Mesendoderm (in vitro differentiated cells): ENCODE data around the gene RALA.

Source experiments
- DNase-seq: peaks from one replicate; pipeline ENCODE4 v3.0.0; 2013
- H2AK5ac ChIP-seq: 2 replicates; pipeline ENCODE4 v1.6.1; 2013; ENCODE audit warnings: low read length, inconsistent platforms
- H2BK120ac ChIP-seq: 2 replicates; pipeline ENCODE4 v1.6.1; 2013; ENCODE audit warnings: low read depth, mild to moderate bottlenecking, low read length, moderate library complexity, mixed read lengths
- H2BK15ac ChIP-seq: replicated peaks from 2 replicates; pipeline ENCODE4 v1.6.1; 2013; ENCODE audit warnings: low read depth, mild to moderate bottlenecking, moderate library complexity
- H2BK5ac ChIP-seq: 2 replicates; pipeline ENCODE4 v1.6.1; 2013; ENCODE audit warnings: low read length, inconsistent platforms
- H3K18ac ChIP-seq: 2 replicates; pipeline ENCODE4 v1.6.1; 2013; ENCODE audit warnings: mild to moderate bottlenecking, low read length, mixed read lengths
- H3K23ac ChIP-seq: one replicate; pipeline ENCODE4 v1.6.1; 2013; ENCODE audit warnings: low read length
- H3K27ac ChIP-seq: 2 replicates; pipeline ENCODE4 v1.5.1; 2013; ENCODE audit warnings: low read depth, mild to moderate bottlenecking, inconsistent platforms, low read length, moderate library complexity
- H3K27me3 ChIP-seq: 2 replicates; pipeline ENCODE4 v1.6.1; 2013; ENCODE audit warnings: low read length, control low read depth, mild to moderate bottlenecking, inconsistent platforms; ENCODE audit not compliant: insufficient read depth, poor library complexity
- H3K36me3 ChIP-seq: 2 replicates; pipeline ENCODE4 v1.6.1; 2013; ENCODE audit warnings: low read length, inconsistent platforms; ENCODE audit not compliant: control insufficient read depth, insufficient read depth
- H3K4ac ChIP-seq: one replicate; pipeline ENCODE4 v1.6.1; 2013; ENCODE audit warnings: low read depth, mild to moderate bottlenecking, low read length, moderate library complexity
- H3K4me1 ChIP-seq: 2 replicates; pipeline ENCODE4 v1.6.1; 2013; ENCODE audit warnings: low read depth, low read length, inconsistent platforms; ENCODE audit not compliant: control insufficient read depth
- H3K4me2 ChIP-seq: 2 replicates; pipeline ENCODE4 v1.6.1; 2013; ENCODE audit warnings: low read length
- H3K4me3 ChIP-seq: 2 replicates; pipeline ENCODE4 v1.5.1; 2013; ENCODE audit warnings: mild to moderate bottlenecking, low read length
- H3K56ac ChIP-seq: one replicate; pipeline ENCODE4 v1.6.1; 2013; ENCODE audit warnings: low read length
- H3K79me1 ChIP-seq: 2 replicates; pipeline ENCODE4 v1.6.1; 2013; ENCODE audit warnings: low read length, inconsistent platforms
- H3K79me2 ChIP-seq: 2 replicates; pipeline ENCODE4 v1.6.1; 2013; ENCODE audit warnings: mild to moderate bottlenecking, low read length; ENCODE audit not compliant: control insufficient read depth, insufficient read depth
- H3K9ac ChIP-seq: 2 replicates; pipeline ENCODE4 v1.6.1; 2013; ENCODE audit warnings: low read length, inconsistent platforms
- H4K5ac ChIP-seq: one replicate; pipeline ENCODE4 v1.6.1; 2013; ENCODE audit warnings: low read length
- H4K8ac ChIP-seq: one replicate; pipeline ENCODE4 v1.6.1; 2013; ENCODE audit warnings: low read depth, mild to moderate bottlenecking, control low read depth, low read length, moderate library complexity
- WGBS: extraction: QIAGEN DNeasy Blood & Tissue Kit; methylation state at CpG from one replicate; pipeline ENCODE4 v1.1.7; 2013; ENCODE audit warnings: low lambda C conversion rate, missing lambda C conversion rate; ENCODE audit not compliant: insufficient coverage; ENCODE audit errors: extremely low coverage; 5-methylcytosine and 5-hydroxymethylcytosine counted together

Gene RALA

DNA sequence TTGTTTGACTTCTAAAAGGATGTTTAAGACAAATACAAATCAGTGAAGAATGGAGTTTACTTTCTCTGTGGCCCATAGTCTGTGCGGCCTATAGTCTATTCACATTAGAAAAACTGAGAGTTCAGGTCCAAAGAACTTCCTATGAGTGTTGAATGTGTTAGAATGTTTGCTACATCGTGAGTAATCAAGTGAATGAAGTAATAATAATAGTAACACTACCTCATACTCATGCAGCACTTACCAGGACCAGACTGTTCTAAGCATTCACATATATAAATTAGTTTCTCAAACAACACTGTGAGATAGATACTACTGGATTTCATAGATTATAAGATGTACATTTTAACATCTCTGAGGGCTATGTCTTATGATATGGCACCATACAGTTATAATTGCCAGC, 70.4 kb downstream of the RALA start:
- H2BK15ac ChIP-seq, result no peak overlapping the region
- no peak overlapping the region for H4K8ac ChIP-seq
- H3K79me1 ChIP-seq, result no peaks in the 10 kb centered on the region
- H3K4me3 ChIP-seq, result no peak overlapping the region
- H2BK5ac ChIP-seq, result no peak overlapping the region
- no peak overlapping the region for H4K5ac ChIP-seq
- H2AK5ac ChIP-seq, result no peak overlapping the region
- no peaks in the 10 kb centered on the region for H3K4me1 ChIP-seq
- H3K9ac ChIP-seq, result no peak overlapping the region
- H3K36me3 ChIP-seq, result peaks cover 2% of the 10 kb centered on the region
- H3K4me2 ChIP-seq, result no peak overlapping the region
- WGBS, result no CpG with 5 or more reads among the region's 2 CpGs
- no peak overlapping the region for H2BK120ac ChIP-seq
- H3K4ac ChIP-seq, result no peak overlapping the region
- no peak overlapping the region for H3K23ac ChIP-seq
- no peak overlapping the region for H3K18ac ChIP-seq
- H3K56ac ChIP-seq, result no peak overlapping the region
- no peak for DNase-seq
- H3K27ac ChIP-seq, result no peak overlapping the region
- no peaks in the 10 kb centered on the region for H3K27me3 ChIP-seq
- no peaks in the 10 kb centered on the region for H3K79me2 ChIP-seq

GRCh38 chr7:39695852-39696586, 72.6 kb downstream of the RALA start:
- Histone ChIP-seq H3K56ac (no peak overlapping the region), H3K79me1 (no peaks in the 10 kb centered on the region), H4K8ac (no peak overlapping the region), H2BK5ac (no peak overlapping the region), H3K4me3 (no peak overlapping the region), H3K79me2 (no peaks in the 10 kb centered on the region), H4K5ac (no peak overlapping the region), H2AK5ac (no peak overlapping the region), H3K9ac (no peak overlapping the region), H2BK120ac (no peak overlapping the region), H3K4me2 (no peak overlapping the region), H3K18ac (no peak overlapping the region), H3K36me3 (peaks cover 4% of the 10 kb centered on the region), H2BK15ac (no peak overlapping the region), H3K23ac (no peak overlapping the region), H3K4me1 (no peaks in the 10 kb centered on the region), H3K4ac (no peak overlapping the region), H3K27me3 (no peaks in the 10 kb centered on the region), H3K27ac (no peak overlapping the region)
- no CpG with 5 or more reads among the region's 3 CpGs for WGBS
- DNase-seq, result no peak

GRCh38 chr7:39696631-39697030, 73.3 kb downstream of the RALA start:
- Histone ChIP-seq H3K36me3 (peaks cover 4% of the 10 kb centered on the region), H4K5ac (no peak overlapping the region), H3K56ac (no peak overlapping the region), H2AK5ac (no peak overlapping the region), H2BK5ac (no peak overlapping the region), H3K27ac (no peak overlapping the region), H3K4me1 (no peaks in the 10 kb centered on the region), H3K27me3 (no peaks in the 10 kb centered on the region), H3K79me1 (no peaks in the 10 kb centered on the region), H3K4me3 (no peak overlapping the region), H3K9ac (no peak overlapping the region), H3K79me2 (no peaks in the 10 kb centered on the region), H3K18ac (no peak overlapping the region), H3K4ac (no peak overlapping the region), H3K4me2 (no peak overlapping the region), H2BK15ac (no peak overlapping the region), H3K23ac (no peak overlapping the region), H2BK120ac (no peak overlapping the region), H4K8ac (no peak overlapping the region)
- no peak for DNase-seq
- no CpG with 5 or more reads among the region's 3 CpGs for WGBS

- no peak overlapping the region for H4K8ac ChIP-seq
- no peaks in the 10 kb centered on the region for H3K79me1 ChIP-seq
- no peak overlapping the region for H3K9ac ChIP-seq
- H3K4me1 ChIP-seq, result no peaks in the 10 kb centered on the region
- H3K4ac ChIP-seq, result no peak overlapping the region
- no peak overlapping the region for H4K5ac ChIP-seq
- H2BK15ac ChIP-seq, result no peak overlapping the region
- WGBS, result no CpG with 5 or more reads among the region's 1 CpG
- no peak overlapping the region for H3K4me3 ChIP-seq
- H2AK5ac ChIP-seq, result no peak overlapping the region
- H2BK120ac ChIP-seq, result no peak overlapping the region
- H2BK5ac ChIP-seq, result no peak overlapping the region
- H3K23ac ChIP-seq, result no peak overlapping the region
- H3K79me2 ChIP-seq, result no peaks in the 10 kb centered on the region
- H3K56ac ChIP-seq, result no peak overlapping the region
- peaks cover 4% of the 10 kb centered on the region for H3K36me3 ChIP-seq
- H3K27ac ChIP-seq, result no peak overlapping the region
- no peaks in the 10 kb centered on the region for H3K27me3 ChIP-seq
- DNase-seq, result no peak
- no peak overlapping the region for H3K18ac ChIP-seq
- H3K4me2 ChIP-seq, result no peak overlapping the region
Measured at GRCh38 chr7:39697483-39697882, 74.1 kb downstream of the RALA start.

DNA sequence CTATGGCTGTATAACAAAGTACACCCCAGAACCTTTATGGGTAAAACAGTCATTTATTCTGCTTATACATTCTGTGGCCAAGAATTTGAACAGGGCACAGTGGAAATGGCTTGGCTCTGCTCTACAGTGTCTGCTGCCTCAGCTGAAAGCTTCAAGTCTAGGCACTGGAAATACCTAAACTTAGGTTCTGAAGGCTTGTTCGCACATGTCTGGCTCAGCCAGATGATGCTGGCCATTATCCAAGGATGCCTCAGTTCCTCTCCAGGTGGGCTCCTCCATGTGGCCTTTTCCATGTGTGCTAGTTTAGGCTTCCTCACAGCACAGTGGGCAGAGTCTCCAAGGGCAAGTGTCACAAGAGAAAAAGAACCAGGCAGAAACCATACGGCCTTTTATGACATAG, 76.8 kb downstream of the RALA start:
- Histone ChIP-seq H3K23ac (no peak overlapping the region), H4K5ac (no peak overlapping the region), H3K79me1 (no peaks in the 10 kb centered on the region), H3K79me2 (no peaks in the 10 kb centered on the region), H3K4me2 (no peak overlapping the region), H3K27me3 (no peaks in the 10 kb centered on the region), H2BK120ac (no peak overlapping the region), H2AK5ac (no peak overlapping the region), H2BK5ac (no peak overlapping the region), H3K27ac (no peak overlapping the region), H3K36me3 (peaks cover 4% of the 10 kb centered on the region), H4K8ac (no peak overlapping the region), H3K4me1 (no peaks in the 10 kb centered on the region), H3K4me3 (no peak overlapping the region), H3K18ac (no peak overlapping the region), H3K9ac (no peak overlapping the region), H2BK15ac (no peak overlapping the region), H3K56ac (no peak overlapping the region), H3K4ac (no peak overlapping the region)
- WGBS, result no CpG with 5 or more reads among the region's 2 CpGs
- no peak for DNase-seq

- Histone ChIP-seq H2BK15ac (no peak overlapping the region), H4K5ac (no peak overlapping the region), H3K79me2 (no peaks in the 10 kb centered on the region), H3K4me3 (no peak overlapping the region), H3K4me1 (no peaks in the 10 kb centered on the region), H3K79me1 (no peaks in the 10 kb centered on the region), H3K36me3 (peaks cover 4% of the 10 kb centered on the region), H4K8ac (no peak overlapping the region), H3K27ac (no peak overlapping the region), H3K4ac (no peak overlapping the region), H2BK120ac (no peak overlapping the region), H3K56ac (no peak overlapping the region), H3K23ac (no peak overlapping the region), H2AK5ac (no peak overlapping the region), H3K18ac (no peak overlapping the region), H3K9ac (no peak overlapping the region), H3K4me2 (no peak overlapping the region), H2BK5ac (no peak overlapping the region), H3K27me3 (no peaks in the 10 kb centered on the region)
- DNase-seq, result no peak
- WGBS, result no CpG with 5 or more reads among the region's 8 CpGs
Measured at GRCh38 chr7:39700932-39701331, 77.6 kb downstream of the RALA start.
